GM06990 (cell line): ENCODE measurements around the gene IL32.

Source experiments
- DNase-seq: peaks from one replicate; pipeline ENCODE4 v3.0.0-alpha.2; 2011; ENCODE audit not compliant: insufficient read length; ENCODE audit errors: extremely low read depth
- H3K27me3 ChIP-seq: replicated peaks from 2 replicates; pipeline ENCODE4 v1.6.0; 2011; ENCODE audit warnings: low read length; ENCODE audit not compliant: control insufficient read depth, insufficient read depth
- H3K36me3 ChIP-seq: 2 replicates; pipeline ENCODE4 v1.5.1; 2011; ENCODE audit warnings: low read length; ENCODE audit not compliant: control insufficient read depth, insufficient read depth
- H3K4me3 ChIP-seq: replicated peaks from 2 replicates; pipeline ENCODE4 v1.5.1; 2011; ENCODE audit warnings: low read depth, mild to moderate bottlenecking, control low read depth, low read length
- CTCF ChIP-seq: IDR thresholded peaks from 2 replicates; pipeline ENCODE4 v1.5.1; 2011; ENCODE audit warnings: low read length, control low read depth, mild to moderate bottlenecking, inconsistent platforms; ENCODE audit not compliant: insufficient read depth, poor library complexity, severe bottlenecking

IL32 gene

GRCh38 chr16:3084491-3084890, 19.1 kb downstream of the IL32 start:
- Histone ChIP-seq H3K4me3 (no peak overlapping the region), H3K36me3 (no peaks in the 10 kb centered on the region), H3K27me3 (no peaks in the 10 kb centered on the region)
- no peak for DNase-seq
- no peak for TF ChIP-seq CTCF

- no peak for DNase-seq
Observed at GRCh38 chr16:3084969-3085670, 19.7 kb downstream of the IL32 start.

GRCh38 chr16:3085868-3086595, 20.6 kb downstream of the IL32 start:
- Histone ChIP-seq H3K4me3 (no peak overlapping the region), H3K36me3 (no peaks in the 10 kb centered on the region), H3K27me3 (no peaks in the 10 kb centered on the region)
- TF ChIP-seq CTCF, result no peak
- DNase-seq, result no peak

More at GRCh38 chr16:3084969-3085670, 19.7 kb downstream of the IL32 start:
- H3K4me3 ChIP-seq, result no peak overlapping the region
- H3K27me3 ChIP-seq, result no peaks in the 10 kb centered on the region
- H3K36me3 ChIP-seq, result no peaks in the 10 kb centered on the region
- no peak for TF ChIP-seq CTCF

- no peak for DNase-seq
- Histone ChIP-seq H3K36me3 (no peaks in the 10 kb centered on the region), H3K27me3 (no peaks in the 10 kb centered on the region), H3K4me3 (no peak overlapping the region)
- TF ChIP-seq CTCF, result no peak
Observed at GRCh38 chr16:3086596-3087242, 21.3 kb downstream of the IL32 start.

- DNase-seq, result no peak
- Histone ChIP-seq H3K36me3 (no peaks in the 10 kb centered on the region), H3K27me3 (no peaks in the 10 kb centered on the region), H3K4me3 (no peak overlapping the region)
- peak; percentile 34 for TF ChIP-seq CTCF
Observed at GRCh38 chr16:3087243-3088235, 22.1 kb downstream of the IL32 start.
